Measurements from ENCODE around the gene USP53.
A peak's percentile ranks its signal among the peaks of the same experiment; 100 is the strongest.

The USP53 gene

DNA sequence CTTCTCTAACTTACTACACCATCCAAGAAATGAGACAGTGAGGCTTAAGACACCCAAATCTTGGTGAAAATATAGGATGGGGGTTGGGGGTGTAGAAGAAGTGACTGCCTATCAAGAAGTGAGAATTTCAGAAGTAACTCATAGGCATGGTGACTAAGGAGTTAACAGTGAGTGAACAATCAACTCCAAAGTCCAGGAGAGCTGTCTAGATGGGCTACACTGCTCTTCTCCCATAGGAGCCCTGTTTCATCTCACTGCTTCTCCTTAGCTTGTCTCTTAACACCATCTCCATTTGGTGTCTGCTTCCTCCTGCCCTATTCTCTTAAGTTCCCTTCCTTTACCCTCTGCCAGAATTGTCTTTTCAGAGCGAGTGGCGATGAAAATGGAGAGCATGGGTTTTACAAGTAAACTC lies 86.8 kb downstream of the USP53 start:
- Histone ChIP-seq H3K36me3 (ENCODE audit: insufficient read depth, low read length) (peaks cover 10% of the 10 kb centered on the region), H3K4me2 (ENCODE audit: insufficient read depth, low read length) (peak overlapping the region; percentile 95), H3K4me1 (ENCODE audit: insufficient read depth, low read length) (peaks cover 32% of the 10 kb centered on the region), H4K20me1 (ENCODE audit: insufficient read depth, low read length) (no peaks in the 10 kb centered on the region), H3K9me3 (ENCODE audit: insufficient read depth, low read length, severe bottlenecking) (no peaks in the 10 kb centered on the region), H3K79me2 (ENCODE audit: insufficient read depth, low read length) (peaks cover 23% of the 10 kb centered on the region), H3K27ac (ENCODE audit: low read length) (peak overlapping the region; percentile 92), H3K27me3 (ENCODE audit: insufficient read depth, low read length, poor library complexity) (no peaks in the 10 kb centered on the region), H2AFZ (ENCODE audit: low read depth, low read length) (peak overlapping the region; percentile 100; the same call in 1 of the 2 replicates), H3K4me3 (ENCODE audit: low read depth in 1 of 2, low read length in 2 of 2) (peak overlapping the region; percentile 57 to 96), H3K9ac (ENCODE audit: low read depth, low read length) (peak overlapping the region; percentile 88)
- ATAC-seq (ENCODE audit: insufficient read depth, low read depth) (no peak), DNase-seq (no peak)
- TF ChIP-seq, protein P1, sequence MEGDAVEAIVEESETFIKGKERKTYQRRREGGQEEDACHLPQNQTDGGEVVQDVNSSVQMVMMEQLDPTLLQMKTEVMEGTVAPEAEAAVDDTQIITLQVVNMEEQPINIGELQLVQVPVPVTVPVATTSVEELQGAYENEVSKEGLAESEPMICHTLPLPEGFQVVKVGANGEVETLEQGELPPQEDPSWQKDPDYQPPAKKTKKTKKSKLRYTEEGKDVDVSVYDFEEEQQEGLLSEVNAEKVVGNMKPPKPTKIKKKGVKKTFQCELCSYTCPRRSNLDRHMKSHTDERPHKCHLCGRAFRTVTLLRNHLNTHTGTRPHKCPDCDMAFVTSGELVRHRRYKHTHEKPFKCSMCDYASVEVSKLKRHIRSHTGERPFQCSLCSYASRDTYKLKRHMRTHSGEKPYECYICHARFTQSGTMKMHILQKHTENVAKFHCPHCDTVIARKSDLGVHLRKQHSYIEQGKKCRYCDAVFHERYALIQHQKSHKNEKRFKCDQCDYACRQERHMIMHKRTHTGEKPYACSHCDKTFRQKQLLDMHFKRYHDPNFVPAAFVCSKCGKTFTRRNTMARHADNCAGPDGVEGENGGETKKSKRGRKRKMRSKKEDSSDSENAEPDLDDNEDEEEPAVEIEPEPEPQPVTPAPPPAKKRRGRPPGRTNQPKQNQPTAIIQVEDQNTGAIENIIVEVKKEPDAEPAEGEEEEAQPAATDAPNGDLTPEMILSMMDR (IDR thresholded peaks at IDR 0.05; ENCODE audit: borderline replicate concordance, extremely low read depth, low read length, poor library complexity, severe bottlenecking), result no peak
- no peak for TF ChIP-seq EZH2 (IDR thresholded peaks at IDR 0.05; ENCODE audit: borderline replicate concordance, low read depth, low read length, severe bottlenecking)

DNA sequence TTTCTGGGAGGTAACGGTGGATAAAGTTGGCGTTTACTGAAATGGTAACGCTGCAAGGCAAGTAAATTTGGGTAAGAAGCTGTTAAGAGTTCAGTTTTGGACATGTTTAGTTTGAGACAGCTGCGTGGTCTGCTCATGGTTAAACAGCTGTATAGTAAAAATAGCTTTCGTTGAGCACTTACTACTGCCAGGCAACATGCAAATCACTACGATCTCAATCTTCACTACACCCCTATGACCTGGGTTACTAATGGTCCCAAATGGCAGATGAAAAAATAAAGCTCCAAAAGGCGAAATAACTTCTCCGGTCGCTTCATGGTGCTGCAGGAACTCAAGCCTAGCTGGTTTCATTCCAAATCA lies 87.2 kb downstream of the USP53 start:
- Histone ChIP-seq H2AFZ (ENCODE audit: low read depth, low read length) (peak overlapping the region; percentile 100), H3K4me3 (ENCODE audit: low read depth in 1 of 2, low read length in 2 of 2) (peak overlapping the region; percentile 57 to 96), H3K9me3 (ENCODE audit: insufficient read depth, low read length, severe bottlenecking) (no peaks in the 10 kb centered on the region), H3K9ac (ENCODE audit: low read depth, low read length) (peak overlapping the region; percentile 88), H3K27ac (ENCODE audit: low read length) (peak overlapping the region; percentile 92), H3K36me3 (ENCODE audit: insufficient read depth, low read length) (peaks cover 10% of the 10 kb centered on the region), H3K79me2 (ENCODE audit: insufficient read depth, low read length) (peaks cover 23% of the 10 kb centered on the region), H3K27me3 (ENCODE audit: insufficient read depth, low read length, poor library complexity) (no peaks in the 10 kb centered on the region), H4K20me1 (ENCODE audit: insufficient read depth, low read length) (no peaks in the 10 kb centered on the region), H3K4me2 (ENCODE audit: insufficient read depth, low read length) (peak overlapping the region; percentile 95), H3K4me1 (ENCODE audit: insufficient read depth, low read length) (peaks cover 32% of the 10 kb centered on the region)
- no peak for DNase-seq
- TF ChIP-seq, protein P1 (IDR thresholded peaks at IDR 0.05; ENCODE audit: borderline replicate concordance, extremely low read depth, low read length, poor library complexity, severe bottlenecking), result no peak
- no peak for TF ChIP-seq EZH2 (IDR thresholded peaks at IDR 0.05; ENCODE audit: borderline replicate concordance, low read depth, low read length, severe bottlenecking)
- no peak for ATAC-seq (ENCODE audit: insufficient read depth, low read depth)

DNA sequence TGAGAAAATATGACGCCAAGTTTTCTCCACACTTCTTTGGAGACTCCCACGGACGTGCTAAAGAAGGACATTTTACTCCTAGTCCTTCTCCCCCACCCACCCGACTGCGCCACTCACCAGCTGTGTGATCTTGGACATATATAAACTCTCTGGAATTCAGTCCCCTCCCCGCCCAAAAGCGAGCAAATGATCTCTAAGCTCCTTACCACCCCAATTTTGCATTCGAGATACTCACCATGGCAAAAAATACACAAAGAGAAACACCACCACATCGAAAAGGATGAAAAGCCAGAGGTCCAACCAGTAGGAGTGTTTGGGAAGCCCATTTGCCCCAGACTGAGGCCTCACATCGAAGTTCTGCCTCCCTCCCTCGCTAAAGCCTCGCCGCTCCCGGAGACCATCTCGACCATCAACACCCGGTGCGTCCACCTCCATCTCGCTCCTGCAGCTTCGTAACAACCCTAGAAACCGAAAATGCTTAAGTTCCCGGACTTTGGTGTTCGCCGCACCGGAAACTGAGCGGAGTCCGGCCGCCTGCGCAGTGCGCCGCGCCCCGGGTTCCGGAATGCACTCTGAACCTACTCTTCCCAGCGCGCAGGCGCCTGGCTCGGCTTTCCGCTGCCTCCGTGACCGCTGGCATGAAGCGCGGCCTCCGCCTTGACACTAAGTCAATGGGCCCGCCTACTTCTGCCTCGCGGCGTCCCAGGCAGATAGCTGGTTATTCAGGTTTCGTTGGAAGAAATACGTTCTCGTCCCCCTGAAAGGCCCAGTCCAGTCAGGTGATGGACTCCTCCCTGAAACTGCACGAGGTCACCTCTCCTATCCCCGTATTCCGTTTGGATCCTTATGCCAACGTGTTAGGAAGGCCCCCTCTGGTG lies 87.8 kb downstream of the USP53 start:
- H3K4me2 ChIP-seq (ENCODE audit: insufficient read depth, low read length), result peak overlapping the region; percentile 95
- H3K27ac ChIP-seq (ENCODE audit: low read length), result peak overlapping the region; percentile 92
- no peaks in the 10 kb centered on the region for H3K9me3 ChIP-seq (ENCODE audit: insufficient read depth, low read length, severe bottlenecking)
- peak; percentile 91 for DNase-seq
- no peaks in the 10 kb centered on the region for H3K27me3 ChIP-seq (ENCODE audit: insufficient read depth, low read length, poor library complexity)
- peaks cover 23% of the 10 kb centered on the region for H3K79me2 ChIP-seq (ENCODE audit: insufficient read depth, low read length)
- peak overlapping the region; percentile 57 to 96 for H3K4me3 ChIP-seq (ENCODE audit: low read depth in 1 of 2, low read length in 2 of 2)
- H3K4me1 ChIP-seq (ENCODE audit: insufficient read depth, low read length), result peaks cover 32% of the 10 kb centered on the region
- peak overlapping the region; percentile 100 for H2AFZ ChIP-seq (ENCODE audit: low read depth, low read length)
- no peaks in the 10 kb centered on the region for H4K20me1 ChIP-seq (ENCODE audit: insufficient read depth, low read length)
- H3K9ac ChIP-seq (ENCODE audit: low read depth, low read length), result peak overlapping the region; percentile 88
- TF ChIP-seq EZH2 (IDR thresholded peaks at IDR 0.05; ENCODE audit: borderline replicate concordance, low read depth, low read length, severe bottlenecking), result no peak
- TF ChIP-seq, protein P1 (IDR thresholded peaks at IDR 0.05; ENCODE audit: borderline replicate concordance, extremely low read depth, low read length, poor library complexity, severe bottlenecking), result no peak
- peaks cover 10% of the 10 kb centered on the region for H3K36me3 ChIP-seq (ENCODE audit: insufficient read depth, low read length)
- peak; percentile 99 for ATAC-seq (ENCODE audit: insufficient read depth, low read depth)

Measured in DND-41 (cell line).